CD4-positive, CD25-positive, alpha-beta regulatory T cell (primary cell): ENCODE data around the gene FMO2. TPM values are rescaled to one million over a fixed set of nuclear protein-coding genes. Genes with fewer than 3 reads are reported as not detected.

Source experiments
- ATAC-seq, 2 donors: fragments of 150-1000 bp; cut with Tn5 transposase; one replicate each; pipeline ENCODE4 v1.10.0; 2021; ENCODE audit warnings: low read depth in 2 of 2, moderate number of reproducible peaks in 2 of 2, moderate library complexity in 1 of 2
- DNase-seq, 3 donors: peaks; one replicate each; pipeline versions ENCODE4 v3.0.0 to v3.0.0-alpha.2; 2012 to 2022; ENCODE audit warnings: mixed read lengths in 1 of 3
- H3K27ac ChIP-seq: one replicate; pipeline ENCODE4 v1.7.0; 2013; ENCODE audit warnings: mild to moderate bottlenecking, low read length; ENCODE audit not compliant: insufficient read depth, poor library complexity, severe bottlenecking
- H3K27me3 ChIP-seq: one replicate; pipeline ENCODE4 v1.7.0; 2013; ENCODE audit warnings: low read length; ENCODE audit not compliant: control insufficient read depth, insufficient read depth
- H3K36me3 ChIP-seq: one replicate; pipeline ENCODE4 v1.7.0; 2013; ENCODE audit warnings: mild to moderate bottlenecking, low read length, moderate library complexity; ENCODE audit not compliant: control insufficient read depth, insufficient read depth
- H3K4me1 ChIP-seq: 2 replicates; pipeline ENCODE4 v1.7.0; 2013; ENCODE audit warnings: mild to moderate bottlenecking, low read length; ENCODE audit not compliant: insufficient read depth, control insufficient read depth, poor library complexity, severe bottlenecking
- H3K4me3 ChIP-seq: one replicate; pipeline ENCODE4 v1.7.0; 2013; ENCODE audit warnings: low read depth, mild to moderate bottlenecking, low read length, moderate library complexity
- H3K9me3 ChIP-seq, 2 experiments: 1 replicate in 1 of 2; 2 replicates in 1 of 2; pipeline ENCODE4 v1.7.0; 2013; ENCODE audit warnings: low read length in 2 of 2, mild to moderate bottlenecking in 1 of 2, moderate library complexity in 1 of 2; ENCODE audit not compliant: control insufficient read depth in 2 of 2
- H3K27ac Mint-ChIP-seq, 3 donors: one replicate each; pipeline ENCODE4 v1.8.0; 2020 to 2022; ENCODE audit warnings: mild to moderate bottlenecking in 3 of 3, mixed read lengths in 3 of 3, moderate library complexity in 2 of 3
- H3K27me3 Mint-ChIP-seq: one replicate; pipeline ENCODE4 v1.8.0; 2022; ENCODE audit warnings: mild to moderate bottlenecking, mixed read lengths
- H3K36me3 Mint-ChIP-seq: one replicate; pipeline ENCODE4 v1.8.0; 2020; ENCODE audit warnings: mixed read lengths
- H3K4me1 Mint-ChIP-seq, 4 donors: one replicate each; pipeline ENCODE4 v1.8.0; 2020 to 2022; ENCODE audit warnings: mixed read lengths in 4 of 4, mild to moderate bottlenecking in 1 of 4
- H3K4me3 Mint-ChIP-seq, 4 donors: one replicate each; pipeline ENCODE4 v1.8.0; 2020 to 2022; ENCODE audit warnings: mild to moderate bottlenecking in 4 of 4, mixed read lengths in 4 of 4, moderate library complexity in 3 of 4
- H3K9me3 Mint-ChIP-seq, 7 donors: one replicate each; pipeline ENCODE4 v1.8.0; 2020 to 2022; ENCODE audit warnings: mixed read lengths in 7 of 7, mild to moderate bottlenecking in 3 of 7, moderate library complexity in 2 of 7
- polyA plus RNA-seq, 4 donors: library from polyadenylated mRNA; unstranded; fragments of 300-500 nt; fragmentation: Illumina TruSeq; gene quantifications; one replicate each; pipeline ENCODE4 v1.2.3, GENCODE V29; 2021
- total RNA-seq: library from RNA; stranded (reverse); gene quantifications from one replicate; pipeline ENCODE4 v1.2.3, GENCODE V29; 2022

Gene FMO2
- total and polyA plus RNA-seq, 5 donors from 2014 or later, result not detected

DNA sequence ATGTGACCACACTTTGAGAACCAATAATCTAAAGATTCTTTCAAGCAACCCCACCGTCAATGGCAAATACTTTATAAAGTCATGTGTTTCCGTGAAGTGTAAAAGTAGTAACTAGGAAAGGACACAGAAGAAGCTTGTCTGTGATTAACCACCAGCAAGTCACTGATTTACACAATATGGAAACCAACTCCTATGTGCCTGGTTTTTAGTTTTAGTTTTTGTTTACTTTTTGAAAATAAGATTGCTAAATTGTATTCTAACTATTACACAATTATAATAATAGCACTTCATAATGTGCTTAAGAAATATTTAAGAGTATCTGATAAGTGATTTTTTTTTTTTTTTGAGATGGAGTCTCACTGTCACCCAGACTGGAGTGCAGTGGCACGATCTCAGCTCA is 13.0 kb downstream of the FMO2 start:
- DNase-seq (no peak), ATAC-seq (no peak)
- Mint-ChIP-seq H3K27ac (no peak overlapping the region), H3K36me3 (no peaks in the 10 kb centered on the region), H3K4me3 (no peak overlapping the region), H3K4me1 (no peaks in the 10 kb centered on the region), H3K27me3 (no peaks in the 10 kb centered on the region), H3K9me3 (no peaks in the 10 kb centered on the region)
- no peaks in the 10 kb centered on the region for H3K4me1 ChIP-seq
- H3K27me3 ChIP-seq, result no peaks in the 10 kb centered on the region
- no peaks in the 10 kb centered on the region for H3K36me3 ChIP-seq
- H3K4me3 ChIP-seq, result no peak overlapping the region
- H3K9me3 ChIP-seq, result no peaks in the 10 kb centered on the region
- no peak overlapping the region for H3K27ac ChIP-seq

DNA sequence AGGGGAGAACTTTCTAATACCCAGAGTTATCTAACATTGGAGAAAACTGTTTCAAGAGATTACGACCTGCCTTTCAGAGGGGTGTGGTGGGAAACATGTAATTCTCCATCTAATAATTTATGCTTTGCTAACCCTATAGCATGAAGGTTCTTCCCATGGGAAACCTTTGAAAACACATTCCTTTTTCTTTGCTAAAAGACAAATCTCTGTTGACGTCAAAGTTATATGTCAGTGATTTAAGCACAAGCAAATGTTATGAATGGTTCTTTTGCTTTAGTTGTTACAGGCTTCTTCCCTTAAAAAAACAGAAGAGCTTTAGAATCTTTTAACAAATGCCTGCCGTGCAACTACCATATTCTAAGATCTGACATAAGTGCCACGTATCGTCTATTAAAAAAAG is 19.2 kb downstream of the FMO2 start:
- H3K4me3 Mint-ChIP-seq, result no peak overlapping the region
- H3K36me3 ChIP-seq, result no peaks in the 10 kb centered on the region
- H3K4me1 ChIP-seq, result no peaks in the 10 kb centered on the region
- H3K4me1 Mint-ChIP-seq, result no peaks in the 10 kb centered on the region
- no peak overlapping the region for H3K27ac Mint-ChIP-seq
- ATAC-seq (no peak), DNase-seq (no peak)
- H3K9me3 ChIP-seq, result no peaks in the 10 kb centered on the region
- no peaks in the 10 kb centered on the region for H3K9me3 Mint-ChIP-seq
- H3K4me3 ChIP-seq, result no peak overlapping the region
- peaks cover 9% of the 10 kb centered on the region for H3K27me3 ChIP-seq
- no peaks in the 10 kb centered on the region for H3K36me3 Mint-ChIP-seq
- H3K27me3 Mint-ChIP-seq, result peaks cover 16% of the 10 kb centered on the region
- no peak overlapping the region for H3K27ac ChIP-seq

DNA sequence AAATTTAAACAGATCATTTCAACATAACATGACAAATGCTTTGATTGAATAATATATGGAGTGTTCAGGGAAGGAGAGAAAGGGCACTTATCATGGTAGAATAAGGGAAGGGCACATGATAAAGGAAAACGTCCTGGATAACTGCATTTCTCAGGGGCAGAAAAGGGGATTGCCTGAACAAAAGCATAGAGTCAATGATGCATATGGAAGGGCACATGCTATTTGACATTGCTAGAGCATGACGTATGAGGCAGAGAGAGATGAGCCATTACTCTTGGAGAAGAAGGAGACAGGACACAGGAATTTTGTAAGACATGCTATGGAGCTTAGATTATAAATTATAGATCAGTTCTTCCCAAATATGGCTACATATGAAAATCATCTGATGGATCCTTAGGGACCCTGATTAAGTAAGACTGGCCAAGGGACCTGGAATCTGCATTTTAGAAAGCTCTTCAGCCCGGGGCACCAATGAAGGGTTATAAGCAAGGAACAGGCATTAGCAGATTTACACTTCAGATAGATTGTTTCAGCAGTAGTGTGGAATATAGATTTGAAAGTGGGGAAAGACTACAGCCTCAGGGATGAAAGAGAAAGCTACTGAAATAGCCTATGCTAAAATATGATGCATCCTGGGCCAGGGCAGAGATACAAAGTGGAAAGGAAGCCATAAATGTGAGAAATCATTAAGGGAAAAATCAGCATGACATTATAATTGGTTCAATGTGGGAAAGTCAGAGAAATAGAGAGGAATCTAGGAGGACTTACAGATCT is 21.3 kb downstream of the FMO2 start:
- H3K27me3 ChIP-seq, result peaks cover 14% of the 10 kb centered on the region
- Mint-ChIP-seq H3K9me3 (no peaks in the 10 kb centered on the region), H3K36me3 (no peaks in the 10 kb centered on the region), H3K27me3 (peaks cover 16% of the 10 kb centered on the region), H3K27ac (no peak overlapping the region), H3K4me1 (no peaks in the 10 kb centered on the region), H3K4me3 (no peak overlapping the region)
- DNase-seq (no peak), ATAC-seq (no peak)
- no peaks in the 10 kb centered on the region for H3K36me3 ChIP-seq
- no peaks in the 10 kb centered on the region for H3K4me1 ChIP-seq
- H3K4me3 ChIP-seq, result no peak overlapping the region
- H3K9me3 ChIP-seq, result no peaks in the 10 kb centered on the region
- no peak overlapping the region for H3K27ac ChIP-seq

DNA sequence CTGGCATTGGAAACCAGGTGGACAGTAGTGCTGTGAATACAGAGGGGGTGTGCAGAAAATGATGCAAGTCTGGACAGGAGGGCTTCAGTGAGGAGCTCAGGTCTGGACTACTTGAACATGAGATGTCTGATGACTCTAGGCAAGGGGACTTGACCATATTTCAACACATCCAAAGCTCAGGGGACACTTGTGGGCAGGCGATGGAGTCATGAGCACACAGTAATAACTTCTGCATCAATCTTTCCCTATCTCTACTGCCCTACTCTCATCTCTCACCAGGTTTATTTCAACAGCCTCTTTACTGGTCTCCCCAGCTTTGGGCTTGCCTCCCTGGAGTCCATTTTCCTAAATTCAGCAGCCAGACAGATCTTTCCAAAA is 21.9 kb downstream of the FMO2 start:
- no peaks in the 10 kb centered on the region for H3K4me1 Mint-ChIP-seq
- ATAC-seq, result no peak
- Histone ChIP-seq H3K27me3 (peaks cover 14% of the 10 kb centered on the region), H3K9me3 (no peaks in the 10 kb centered on the region), H3K4me1 (no peaks in the 10 kb centered on the region), H3K27ac (no peak overlapping the region), H3K36me3 (no peaks in the 10 kb centered on the region), H3K4me3 (no peak overlapping the region)
- no peaks in the 10 kb centered on the region for H3K9me3 Mint-ChIP-seq
- H3K4me3 Mint-ChIP-seq, result no peak overlapping the region
- peaks cover 16% of the 10 kb centered on the region for H3K27me3 Mint-ChIP-seq
- H3K27ac Mint-ChIP-seq, result no peak overlapping the region
- no peak for DNase-seq
- H3K36me3 Mint-ChIP-seq, result no peaks in the 10 kb centered on the region

DNA sequence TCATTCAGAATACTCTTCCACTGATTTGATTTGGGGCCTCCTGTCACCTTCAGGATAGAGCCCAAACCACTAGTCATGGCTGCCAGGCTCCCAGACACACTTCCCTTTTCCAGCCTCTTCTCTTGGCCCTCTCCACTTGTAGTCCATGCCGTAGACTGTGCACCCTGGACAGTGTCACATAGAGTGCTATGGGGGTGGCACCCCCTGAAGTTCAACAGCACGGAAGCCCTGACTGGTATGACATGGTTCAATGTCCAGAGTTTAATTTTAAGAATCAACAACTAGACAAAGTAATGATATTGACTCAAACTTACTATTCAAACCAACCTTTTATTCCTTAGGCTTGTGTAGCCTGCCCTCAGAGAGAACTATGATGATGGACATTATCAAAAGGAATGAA is 22.3 kb downstream of the FMO2 start:
- Mint-ChIP-seq H3K9me3 (no peaks in the 10 kb centered on the region), H3K27ac (no peak overlapping the region), H3K27me3 (peaks cover 16% of the 10 kb centered on the region), H3K36me3 (no peaks in the 10 kb centered on the region), H3K4me3 (no peak overlapping the region), H3K4me1 (no peaks in the 10 kb centered on the region)
- no peaks in the 10 kb centered on the region for H3K4me1 ChIP-seq
- no peaks in the 10 kb centered on the region for H3K9me3 ChIP-seq
- H3K27ac ChIP-seq, result no peak overlapping the region
- no peak for ATAC-seq
- peaks cover 14% of the 10 kb centered on the region for H3K27me3 ChIP-seq
- DNase-seq, result no peak
- no peaks in the 10 kb centered on the region for H3K36me3 ChIP-seq
- no peak overlapping the region for H3K4me3 ChIP-seq

DNA sequence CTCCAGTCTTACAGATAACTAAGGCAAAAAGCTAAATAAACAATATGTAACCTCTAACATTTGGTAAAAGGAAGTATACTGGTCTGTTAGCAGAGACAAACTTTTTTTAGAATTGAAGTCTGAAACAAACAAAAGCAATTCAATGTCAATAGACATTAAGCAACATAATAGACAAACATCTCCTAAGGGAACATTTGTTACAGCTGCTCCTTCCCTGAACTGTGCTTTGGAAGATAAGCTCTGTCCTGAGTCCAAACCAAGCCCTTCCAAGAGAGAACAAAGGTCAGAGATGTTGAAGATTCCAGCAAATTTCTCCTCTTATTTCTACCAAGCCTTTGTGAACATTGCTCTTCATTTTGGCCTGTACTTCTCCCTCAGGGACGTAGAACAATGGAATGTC is 25.3 kb downstream of the FMO2 start:
- Mint-ChIP-seq H3K27ac (no peak overlapping the region), H3K4me1 (no peaks in the 10 kb centered on the region), H3K4me3 (no peak overlapping the region), H3K27me3 (peaks cover 17% of the 10 kb centered on the region), H3K9me3 (no peaks in the 10 kb centered on the region), H3K36me3 (no peaks in the 10 kb centered on the region)
- H3K27me3 ChIP-seq, result peaks cover 12% of the 10 kb centered on the region
- H3K4me1 ChIP-seq, result no peaks in the 10 kb centered on the region
- no peak overlapping the region for H3K4me3 ChIP-seq
- H3K27ac ChIP-seq, result no peak overlapping the region
- no peaks in the 10 kb centered on the region for H3K36me3 ChIP-seq
- DNase-seq (no peak), ATAC-seq (no peak)
- no peaks in the 10 kb centered on the region for H3K9me3 ChIP-seq

DNA sequence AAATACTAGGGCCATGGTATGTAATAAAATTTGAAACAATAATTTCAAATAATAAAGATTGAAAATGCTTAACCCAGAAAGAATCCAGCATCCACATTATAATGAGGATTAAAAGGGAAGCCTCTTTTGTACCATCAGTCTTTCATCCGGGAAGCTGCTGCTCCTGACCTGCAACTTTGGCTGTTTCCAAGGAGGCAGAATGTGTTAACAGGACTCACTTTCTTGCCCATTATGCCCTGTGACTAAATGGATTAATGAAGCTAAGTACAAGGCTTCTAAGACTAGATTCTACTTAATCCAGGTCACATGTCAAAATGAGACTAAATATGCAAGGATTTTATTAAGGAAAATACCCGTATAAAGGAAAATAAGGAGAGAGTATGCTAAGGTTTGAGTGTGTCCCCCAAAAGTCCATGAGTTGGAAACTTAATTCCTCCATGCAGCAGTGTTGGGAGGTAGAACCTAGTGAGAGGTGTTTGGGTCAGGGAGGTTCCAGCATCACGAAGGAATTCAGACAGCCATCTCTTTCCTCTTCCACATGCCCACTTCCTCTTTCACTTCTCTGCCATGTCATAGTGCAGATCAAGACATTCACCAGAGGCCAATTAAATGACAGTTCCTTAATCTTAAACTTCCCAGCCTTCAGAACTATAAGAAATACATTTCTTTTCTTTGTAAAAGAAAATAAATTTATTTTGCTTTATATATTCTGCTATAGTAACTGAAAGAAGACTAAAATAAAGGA is 27.7 kb downstream of the FMO2 start:
- no peak for ATAC-seq
- DNase-seq, result no peak
- no peak overlapping the region for H3K4me3 Mint-ChIP-seq
- H3K27ac Mint-ChIP-seq, result no peak overlapping the region
- peaks cover 7% of the 10 kb centered on the region for H3K27me3 ChIP-seq
- H3K27me3 Mint-ChIP-seq, result peaks cover 8% of the 10 kb centered on the region
- no peak overlapping the region for H3K27ac ChIP-seq
- no peaks in the 10 kb centered on the region for H3K4me1 Mint-ChIP-seq
- H3K4me1 ChIP-seq, result no peaks in the 10 kb centered on the region
- H3K9me3 ChIP-seq, result no peaks in the 10 kb centered on the region
- H3K9me3 Mint-ChIP-seq, result no peaks in the 10 kb centered on the region
- H3K4me3 ChIP-seq, result no peak overlapping the region
- no peaks in the 10 kb centered on the region for H3K36me3 ChIP-seq
- no peaks in the 10 kb centered on the region for H3K36me3 Mint-ChIP-seq
